ENCODE data around the gene AGPAT2. TPM values are rescaled to one million over a fixed set of nuclear protein-coding genes. Genes with fewer than 3 reads are reported as not detected.

Gene AGPAT2
- total and polyA plus RNA-seq, 2 of the 4 experiments (the other 2 are of a cell fraction) = 16.1 to 39.5 TPM

DNA sequence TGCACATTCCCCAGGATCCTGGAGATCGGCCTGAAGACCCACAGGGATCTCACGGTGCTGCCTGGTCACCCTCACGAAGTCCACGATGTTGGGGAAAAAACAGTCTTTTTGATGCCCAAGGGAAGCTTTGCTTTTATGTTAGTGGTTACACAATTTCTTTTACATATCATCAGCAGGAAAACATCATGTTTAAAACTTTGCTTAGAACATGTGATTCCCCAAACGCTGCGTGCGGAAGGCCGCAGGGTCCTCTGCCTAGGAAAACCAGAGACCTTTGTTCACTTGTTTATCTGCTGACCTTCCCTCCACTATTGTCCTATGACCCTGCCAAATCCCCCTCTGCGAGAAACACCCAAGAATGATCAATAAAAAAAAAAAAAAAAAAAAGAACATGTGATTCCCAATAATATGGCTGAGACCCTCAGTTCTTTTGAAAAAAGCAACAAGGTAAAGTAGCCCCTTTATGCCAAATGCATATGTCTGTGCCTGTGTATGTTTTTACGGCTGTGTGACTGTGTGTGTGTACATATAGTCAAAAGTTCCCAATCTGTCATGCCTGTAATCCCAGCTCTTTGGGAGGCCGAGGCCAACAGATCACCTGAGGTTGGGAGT, 11.5 kb upstream of the AGPAT2 start:
- no peak for TF ChIP-seq RCOR1 (IDR thresholded peaks at IDR 0.05; ENCODE audit: insufficient replicate concordance, low read length)
- TF ChIP-seq, protein P1, sequence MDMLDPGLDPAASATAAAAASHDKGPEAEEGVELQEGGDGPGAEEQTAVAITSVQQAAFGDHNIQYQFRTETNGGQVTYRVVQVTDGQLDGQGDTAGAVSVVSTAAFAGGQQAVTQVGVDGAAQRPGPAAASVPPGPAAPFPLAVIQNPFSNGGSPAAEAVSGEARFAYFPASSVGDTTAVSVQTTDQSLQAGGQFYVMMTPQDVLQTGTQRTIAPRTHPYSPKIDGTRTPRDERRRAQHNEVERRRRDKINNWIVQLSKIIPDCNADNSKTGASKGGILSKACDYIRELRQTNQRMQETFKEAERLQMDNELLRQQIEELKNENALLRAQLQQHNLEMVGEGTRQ (IDR thresholded peaks at IDR 0.05; ENCODE audit: low read depth, low read length) = no peak
- TF ChIP-seq CHD1 (IDR thresholded peaks at IDR 0.05; ENCODE audit: low read depth, low read length) = no peak
- TF ChIP-seq CEBPB (IDR thresholded peaks at IDR 0.05; ENCODE audit: low read depth, low read length) = no peak
- TF ChIP-seq RAD21 (IDR thresholded peaks at IDR 0.05; ENCODE audit: low read length) = no peak
- no peak for TF ChIP-seq ELK1 (IDR thresholded peaks at IDR 0.05; ENCODE audit: borderline replicate concordance, low read depth, low read length)
- POLR2A ChIA-PET (ENCODE audit: unreplicated experiment) = no interaction called here

More for the DNA sequence above, 11.5 kb upstream of the AGPAT2 start:
- 0 out of 2 replicates have a peak, but pooled peaks cover 2% of the 10 kb centered on the region for H3K4me1 ChIP-seq (ENCODE audit: control insufficient read depth, insufficient read depth, low read length)
- CTCF ChIA-PET = no interaction called here
- no peak overlapping the region for H3K56ac ChIP-seq (ENCODE audit: extremely low read depth, insufficient read depth, low read length)
- no peak overlapping the region for H4K8ac ChIP-seq (ENCODE audit: low read depth in 2 of 2, low read length in 2 of 2)
- H3K4me2 ChIP-seq (ENCODE audit: low read depth, low read length) = no peak overlapping the region
- H2BK15ac ChIP-seq (ENCODE audit: low read depth, low read length) = no peak overlapping the region
- no TSS peak for BruUV-seq (replicated peaks)
- no peaks in the 10 kb centered on the region for H4K20me1 ChIP-seq (ENCODE audit: insufficient read depth, low read length)
- H3K23ac ChIP-seq (ENCODE audit: low read depth, low read length) = no peak overlapping the region
- H3K9me3 ChIP-seq (ENCODE audit: control insufficient read depth, insufficient read depth, low read length) = no peaks in the 10 kb centered on the region
- no peaks in the 10 kb centered on the region for H3K79me1 ChIP-seq (ENCODE audit: low read depth in 1 of 2, low read length in 2 of 2)
- no peaks in the 10 kb centered on the region for H3K9me1 ChIP-seq (ENCODE audit: insufficient read depth, low read length)
- no peak overlapping the region for H3K18ac ChIP-seq (ENCODE audit: low read depth, low read length)
- H3K27ac ChIP-seq (ENCODE audit: insufficient read depth, low read length) = no peak overlapping the region
- ATAC-seq (ENCODE audit: low read depth) = no peak
- no peak overlapping the region for H2BK120ac ChIP-seq (ENCODE audit: low read depth, low read length)
- H3K36me3 ChIP-seq (ENCODE audit: control insufficient read depth, insufficient read depth, low read length) = no peaks in the 10 kb centered on the region
- no peak overlapping the region for H4K91ac ChIP-seq (ENCODE audit: insufficient read depth, low read depth, low read length)
- no peak overlapping the region for H2AFZ ChIP-seq (replicated peaks; ENCODE audit: low read length, poor library complexity)
- peaks cover 31% of the 10 kb centered on the region for H3K27me3 ChIP-seq (ENCODE audit: control insufficient read depth, insufficient read depth, low read length)
- H4K5ac ChIP-seq (ENCODE audit: low read depth, low read length) = no peak overlapping the region
- no peak overlapping the region for H3K4me3 ChIP-seq (ENCODE audit: insufficient read depth, low read depth, low read length)
- in situ Hi-C loops (cut with MboI; ENCODE audit: low sequenced_read_pairs) (no loop called here), dilution Hi-C loops (cut with HindIII; ENCODE audit: low sequenced_read_pairs, unreplicated experiment) (no loop called here), intact Hi-C loops (cut with micrococcal nuclease) (no loop called here)
- no peak overlapping the region for H3K4ac ChIP-seq (ENCODE audit: low read depth, low read length)
- no peak overlapping the region for H3K14ac ChIP-seq (replicated peaks; ENCODE audit: low read depth, low read length)
- no peak overlapping the region for H2BK20ac ChIP-seq (ENCODE audit: low read depth, low read length)
- WGBS, 2 experiments (ENCODE audit: extremely low coverage in 2 of 2, insufficient read length in 1 of 2) = 80% methylated on average over 1 of the region's 11 CpGs; no CpG with 5 or more reads in 1 of the 2 experiments
- DNase-seq = no peak
- H2AK5ac ChIP-seq (ENCODE audit: low read depth, low read length) = no peak overlapping the region
- no peak overlapping the region for H2BK5ac ChIP-seq (ENCODE audit: low read depth, low read length, poor library complexity, severe bottlenecking)
- no peak overlapping the region for H2AK9ac ChIP-seq (replicated peaks; ENCODE audit: low read depth, low read length, poor library complexity)
- H3K9ac ChIP-seq (ENCODE audit: low read depth, low read length) = no peak overlapping the region

All from IMR-90 (cell line).